Activated CD8-positive, alpha-beta memory T cell treated with anti-CD3 and anti-CD28 coated beads, Interleukin-2, amount 50 U/mL, for 24 hours (primary cell): ENCODE data around the gene RAB6A.
"Not testable (repeated sequence)": the region's sequence is repeated elsewhere in the genome, so short reads cannot be mapped to it uniquely, and the experiment has no call there.

Source experiments
- DNase-seq: peaks from one replicate; pipeline ENCODE4 v3.0.0-alpha.2; 2020; ENCODE audit errors: extremely low read depth

Gene RAB6A

GRCh38 chr11:73760679-73761402 lies at the start of gene RAB6A:
TSS of gene RAB6A (minus strand) at chr11:73761074. CDS start at chr11:73760635, 439 bp downstream.
- peak; percentile 98 for DNase-seq

GRCh38 chr11:73810637-73811036 lies 49.8 kb upstream of the RAB6A start:
- no peak for DNase-seq

DNA sequence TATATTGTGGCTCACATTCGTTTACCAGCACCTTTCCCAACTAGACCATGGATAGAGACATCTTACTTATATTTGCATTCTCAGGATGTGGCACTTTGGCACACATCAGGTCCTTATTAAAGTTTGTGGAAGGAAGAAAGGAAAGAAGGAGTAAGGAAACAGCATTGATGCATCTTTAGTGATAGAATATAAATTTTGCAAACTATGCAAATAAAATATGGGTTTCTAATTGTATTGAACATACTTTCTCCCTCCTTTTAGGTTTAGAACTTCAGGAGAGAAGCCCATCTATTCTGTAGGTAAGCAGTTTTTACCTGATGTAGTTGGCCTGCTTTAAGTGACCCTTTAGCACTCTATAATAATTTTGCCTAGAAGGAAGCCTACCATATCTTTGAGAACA lies 47.2 kb upstream of the RAB6A start:
- DNase-seq: no peak

- no peak for DNase-seq
Observed at GRCh38 chr11:73804712-73805111, 43.8 kb upstream of the RAB6A start.

- no peak for DNase-seq
Observed at GRCh38 chr11:73801136-73801535, 40.3 kb upstream of the RAB6A start.

GRCh38 chr11:73800276-73800806 lies 39.5 kb upstream of the RAB6A start:
- no peak for DNase-seq

GRCh38 chr11:73797457-73797856 lies 36.6 kb upstream of the RAB6A start:
- DNase-seq: no peak

DNA sequence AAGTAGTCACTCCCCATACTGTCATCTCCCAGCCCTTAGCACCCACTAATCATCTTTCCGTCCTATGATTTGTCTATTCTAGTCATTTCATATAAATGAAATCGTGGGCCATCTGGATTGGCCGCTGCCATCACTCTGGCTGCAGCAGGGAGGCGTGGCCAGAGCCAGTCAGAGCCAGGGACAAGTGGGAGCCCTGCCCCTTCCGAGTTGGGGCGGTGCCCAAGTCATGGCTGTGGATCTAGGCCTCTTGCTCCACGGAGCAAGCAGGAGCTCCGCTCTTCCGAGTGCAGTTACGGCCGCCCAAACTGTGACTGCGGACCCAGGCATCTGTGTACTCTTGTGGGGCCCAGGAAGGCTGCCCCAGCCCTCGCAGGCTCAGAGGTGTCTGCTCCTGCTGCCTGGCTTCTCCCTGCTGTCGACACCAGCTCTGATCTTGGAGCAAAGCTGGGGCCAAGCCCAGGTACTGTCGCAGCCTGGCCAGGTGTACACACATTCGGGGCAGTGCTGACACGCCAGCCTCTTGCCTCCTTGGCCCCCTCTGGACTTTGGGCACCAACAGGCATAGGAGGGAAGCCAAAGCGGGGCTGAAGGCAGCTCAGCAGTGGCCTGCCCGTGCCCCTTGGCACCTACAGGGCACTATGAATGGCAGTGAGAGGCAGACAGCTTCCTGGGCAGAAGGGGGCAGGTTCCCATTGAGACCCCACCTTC lies 35.2 kb upstream of the RAB6A start:
- no peak for DNase-seq

GRCh38 chr11:73792584-73792983 lies 31.7 kb upstream of the RAB6A start:
- DNase-seq: no peak

- DNase-seq: no peak
Observed at GRCh38 chr11:73789279-73789670, 28.4 kb upstream of the RAB6A start.

- DNase-seq: peak; percentile 79
Observed at GRCh38 chr11:73787643-73788558, 27.0 kb upstream of the RAB6A start, which contains the start of gene MRPL48. TSS of gene MRPL48 (plus strand) at chr11:73787874. CDS start at chr11:73787972, 98 bp downstream.

- no peak for DNase-seq
Observed at GRCh38 chr11:73787051-73787642, 26.3 kb upstream of the RAB6A start.

DNA sequence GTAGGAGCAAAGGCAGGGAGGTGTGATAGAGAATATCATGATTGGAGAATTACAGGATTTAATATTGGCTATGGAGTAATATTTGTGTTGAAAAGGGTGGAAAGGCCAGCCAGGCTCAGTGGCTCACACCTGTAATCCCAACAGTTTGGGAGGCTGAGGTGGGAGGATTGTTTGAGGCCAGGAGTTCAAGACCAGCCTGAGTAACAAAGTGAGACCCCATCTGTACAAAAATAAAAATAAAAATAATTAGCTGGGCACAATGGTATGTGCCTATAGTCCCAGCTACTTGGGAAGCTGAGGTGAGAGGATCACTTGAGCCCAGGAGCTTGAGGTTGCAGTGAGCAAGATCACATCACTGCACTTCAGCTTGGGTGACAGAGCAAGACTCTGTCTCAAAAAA lies 24.6 kb upstream of the RAB6A start:
- DNase-seq: not testable (repeated sequence)

DNA sequence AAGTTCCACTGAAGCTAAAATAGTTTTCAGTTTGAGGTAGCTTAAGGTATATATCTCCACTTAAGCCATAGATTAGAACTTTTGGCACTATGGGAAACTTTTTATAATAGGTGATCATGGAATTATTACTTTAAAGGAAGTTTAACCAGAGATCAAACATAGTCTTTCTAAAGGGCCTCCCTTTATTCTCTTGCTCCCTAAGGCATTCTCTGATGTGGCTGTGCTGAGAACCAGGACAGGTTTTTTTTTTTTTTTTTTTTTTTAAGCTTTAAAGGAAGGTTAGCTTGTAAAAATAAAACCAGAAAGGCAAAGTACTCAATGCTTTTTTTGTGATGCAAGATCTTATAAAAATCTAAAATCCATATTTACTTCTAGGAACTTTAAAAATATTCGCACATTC lies 23.9 kb upstream of the RAB6A start:
- DNase-seq: no peak

DNA sequence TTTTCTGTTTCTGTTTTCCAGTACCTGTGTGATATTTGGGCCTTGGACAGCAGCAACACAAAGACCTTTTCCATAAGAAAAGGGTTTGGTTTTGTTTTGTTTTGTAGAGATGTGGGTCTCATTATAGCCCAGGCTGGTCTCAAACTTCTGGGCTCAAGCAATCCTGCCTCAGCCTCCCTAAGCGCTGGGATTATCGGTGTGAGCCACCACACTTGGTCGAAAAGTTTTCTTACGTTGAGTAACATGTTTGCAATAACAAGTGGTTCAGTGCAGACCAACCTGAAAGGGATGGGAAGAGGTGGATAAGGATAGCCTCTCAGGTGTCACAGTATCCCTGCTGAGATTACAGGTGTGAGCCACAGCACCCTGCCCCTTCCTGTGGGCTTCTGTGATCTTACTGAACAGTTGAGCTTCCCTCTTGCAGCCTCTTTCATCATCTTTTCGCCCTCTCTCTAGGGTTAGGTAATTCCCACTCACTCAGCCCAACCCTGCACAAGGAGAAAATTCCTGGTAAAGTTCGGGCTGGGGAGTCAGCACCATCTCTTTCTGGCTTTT lies 23.3 kb upstream of the RAB6A start:
- no peak for DNase-seq

DNA sequence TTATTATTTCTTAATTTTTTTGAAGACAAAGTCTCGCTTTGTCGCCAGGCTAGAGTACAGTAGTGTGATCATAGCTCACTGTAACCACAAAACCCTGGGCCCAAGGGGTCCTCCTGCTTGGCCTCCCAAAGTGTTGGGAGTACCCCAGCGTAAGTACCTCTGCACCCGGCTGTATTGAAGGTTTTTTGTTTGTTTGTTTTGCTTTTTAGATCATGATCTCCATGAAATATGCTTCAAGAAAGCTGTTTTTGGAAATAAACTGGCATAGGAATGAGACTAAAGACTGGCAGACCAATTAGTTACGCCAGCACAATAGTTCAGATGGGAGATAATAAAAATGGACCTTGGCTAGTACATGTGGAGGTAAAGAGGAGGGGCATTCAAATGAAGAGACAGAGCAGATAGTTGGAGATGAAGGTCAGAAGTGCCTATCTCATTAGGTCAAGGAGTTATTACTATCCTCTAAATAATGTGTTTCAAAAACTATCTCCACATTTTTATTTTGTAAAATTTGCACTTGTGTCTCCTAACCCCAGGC lies 22.7 kb upstream of the RAB6A start:
- DNase-seq: no peak

- DNase-seq: no peak
Observed at GRCh38 chr11:73781303-73781702, 20.4 kb upstream of the RAB6A start.

DNA sequence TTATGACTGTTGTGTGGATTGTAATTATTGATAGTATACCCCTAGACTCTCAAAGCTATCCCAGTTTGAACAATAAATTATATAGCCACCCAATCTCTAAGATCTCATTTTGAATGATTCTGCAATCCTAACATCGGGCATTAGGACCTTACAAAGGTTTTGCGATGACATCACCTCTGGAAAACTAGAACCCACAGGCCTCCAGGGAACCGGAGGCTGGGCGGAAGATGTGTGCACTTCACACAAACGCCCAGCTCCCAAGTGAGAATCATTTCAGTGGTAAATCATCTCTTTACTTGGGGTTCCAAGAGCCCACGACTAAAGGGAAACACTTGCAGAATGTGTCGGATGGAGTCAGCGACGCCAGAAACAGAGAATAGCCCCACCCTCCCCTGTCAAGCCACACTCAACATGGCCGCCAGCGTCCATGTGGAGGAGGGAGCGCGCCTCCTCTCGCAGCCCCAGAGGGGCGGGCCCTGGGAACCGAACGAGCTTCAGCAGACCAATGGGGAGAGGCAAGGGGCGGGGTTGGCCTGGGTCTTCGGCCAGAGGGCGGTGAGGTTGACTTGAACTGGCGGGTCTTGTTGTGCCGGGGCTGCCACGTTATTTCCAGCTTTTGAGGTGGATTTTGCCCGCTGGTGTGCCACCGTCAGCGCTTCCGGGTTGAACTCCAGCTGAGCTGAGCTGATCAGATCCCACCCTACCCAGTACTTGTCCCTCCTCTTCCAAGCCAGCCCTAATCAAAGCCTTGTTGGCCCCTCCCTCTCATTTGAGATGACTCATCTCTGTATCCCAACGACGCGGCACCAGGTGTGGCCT lies 18.4 kb upstream of the RAB6A start:
- DNase-seq: peak; percentile 97

GRCh38 chr11:73770811-73771210 lies 9.9 kb upstream of the RAB6A start:
- DNase-seq: not testable (repeated sequence)

DNA sequence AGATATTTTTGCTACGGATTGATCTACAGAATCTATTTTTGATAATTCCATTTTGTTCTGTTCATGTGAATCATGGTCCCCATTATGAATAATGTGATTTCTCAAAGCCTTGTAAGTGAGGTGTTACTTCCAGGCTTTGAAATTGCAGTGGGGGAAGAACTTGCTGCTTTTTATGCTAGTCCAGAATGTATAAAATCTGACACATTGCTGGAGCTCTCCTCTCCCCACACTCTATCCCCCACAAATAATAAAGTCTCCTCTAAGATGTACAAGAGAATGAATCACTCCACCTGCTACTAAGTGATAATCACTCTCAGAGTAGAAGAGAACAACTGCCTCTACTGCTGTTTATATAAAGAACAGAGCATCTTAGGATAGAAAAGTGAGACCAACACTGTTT lies 5.9 kb upstream of the RAB6A start:
- DNase-seq: no peak
